Mesenchymal stem cell (in vitro differentiated cells and primary cell): ENCODE measurements around the gene PCDHAC2.
A peak's percentile ranks its signal among the peaks of the same experiment; 100 is the strongest.

Experiments
- DNase-seq: peaks from one replicate; pipeline ENCODE4 v3.0.0-alpha.2; 2013
- H2AFZ ChIP-seq: one replicate; pipeline ENCODE4 v1.6.1; 2013; ENCODE audit warnings: low read depth, mild to moderate bottlenecking, control low read depth, inconsistent platforms, low read length, moderate library complexity
- H2AK5ac ChIP-seq: 2 replicates; pipeline ENCODE4 v1.6.1; 2013; ENCODE audit warnings: low read length, moderate library complexity, mild to moderate bottlenecking, inconsistent platforms; ENCODE audit not compliant: severe bottlenecking
- H2BK120ac ChIP-seq: one replicate; pipeline ENCODE4 v1.6.1; 2013; ENCODE audit warnings: low read depth, mild to moderate bottlenecking, inconsistent platforms, low read length, moderate library complexity
- H2BK12ac ChIP-seq, 2 experiments: one replicate each; pipeline ENCODE4 v1.6.1; 2013; ENCODE audit warnings: inconsistent platforms in 2 of 2, low read length in 2 of 2, mild to moderate bottlenecking in 2 of 2, moderate library complexity in 2 of 2, control low read depth in 1 of 2
- H2BK15ac ChIP-seq: one replicate; pipeline ENCODE4 v1.6.1; 2013; ENCODE audit warnings: mild to moderate bottlenecking, low read depth, inconsistent platforms; ENCODE audit not compliant: poor library complexity, severe bottlenecking
- H2BK5ac ChIP-seq: 2 replicates; pipeline ENCODE4 v1.6.1; 2013; ENCODE audit warnings: low read depth, mild to moderate bottlenecking, low read length, control low read depth, inconsistent platforms; ENCODE audit not compliant: poor library complexity, severe bottlenecking
- H3K14ac ChIP-seq, 2 experiments: one replicate each; pipeline ENCODE4 v1.6.1; 2013; ENCODE audit warnings: inconsistent platforms in 2 of 2, low read length in 2 of 2, control low read depth in 1 of 2, mild to moderate bottlenecking in 1 of 2, moderate library complexity in 1 of 2
- H3K18ac ChIP-seq, 2 experiments: one replicate each; pipeline ENCODE4 v1.6.1; 2013; ENCODE audit warnings: inconsistent platforms in 2 of 2, low read length in 2 of 2, control low read depth in 1 of 2, low read depth in 1 of 2, mild to moderate bottlenecking in 1 of 2
- H3K23ac ChIP-seq, 2 experiments: one replicate each; pipeline ENCODE4 v1.6.1; 2013; ENCODE audit warnings: inconsistent platforms in 2 of 2, low read length in 2 of 2, mild to moderate bottlenecking in 2 of 2, moderate library complexity in 2 of 2, control low read depth in 1 of 2
- H3K27ac ChIP-seq: 2 replicates; pipeline ENCODE4 v1.5.1; 2013; ENCODE audit warnings: mild to moderate bottlenecking, moderate library complexity, low read length, control low read depth, inconsistent platforms; ENCODE audit not compliant: poor library complexity, severe bottlenecking
- H3K27me3 ChIP-seq, 2 experiments: 2 replicates each; pipeline versions ENCODE4 v1.6.1 to v1.7.0; 2013; ENCODE audit warnings: low read length in 2 of 2, mild to moderate bottlenecking in 2 of 2, moderate library complexity in 2 of 2, control low read depth in 1 of 2, inconsistent platforms in 1 of 2; ENCODE audit not compliant: control insufficient read depth in 1 of 2, insufficient read depth in 1 of 2
- H3K36me3 ChIP-seq, 2 experiments: 2 replicates each; pipeline versions ENCODE4 v1.6.1 to v1.7.0; 2013; ENCODE audit warnings: low read length in 2 of 2, control low read depth in 1 of 2, inconsistent platforms in 1 of 2, low read depth in 1 of 2, mild to moderate bottlenecking in 1 of 2; ENCODE audit not compliant: insufficient read depth in 2 of 2, control insufficient read depth in 1 of 2
- H3K4ac ChIP-seq, 2 experiments: one replicate each; pipeline ENCODE4 v1.6.1; 2013; ENCODE audit warnings: inconsistent platforms in 2 of 2, low read length in 2 of 2, mild to moderate bottlenecking in 2 of 2, moderate library complexity in 2 of 2, control low read depth in 1 of 2, low read depth in 1 of 2
- H3K4me1 ChIP-seq: 2 replicates; pipeline ENCODE4 v1.6.1; 2013; ENCODE audit warnings: low read depth, low read length, control low read depth; ENCODE audit not compliant: control insufficient read depth, insufficient read depth
- H3K4me2 ChIP-seq: 2 replicates; pipeline ENCODE4 v1.6.1; 2013; ENCODE audit warnings: low read length, mild to moderate bottlenecking, inconsistent platforms; ENCODE audit not compliant: poor library complexity, severe bottlenecking
- H3K4me3 ChIP-seq, 2 experiments: 2 replicates each; pipeline versions ENCODE4 v1.5.1 to v1.7.0; 2013; ENCODE audit warnings: low read length in 2 of 2, mild to moderate bottlenecking in 2 of 2, control low read depth in 1 of 2, low read depth in 1 of 2; ENCODE audit not compliant: insufficient read depth in 1 of 2
- H3K79me1 ChIP-seq: replicated peaks from 2 replicates; pipeline ENCODE4 v1.6.1; 2013; ENCODE audit warnings: mild to moderate bottlenecking, control low read depth, low read length, inconsistent platforms; ENCODE audit not compliant: poor library complexity, severe bottlenecking
- H3K9ac ChIP-seq: 2 replicates; pipeline ENCODE4 v1.7.0; 2013; ENCODE audit warnings: mild to moderate bottlenecking, low read length, moderate library complexity
- H3K9me3 ChIP-seq: 2 replicates; pipeline ENCODE4 v1.7.0; 2013; ENCODE audit warnings: mild to moderate bottlenecking, low read length; ENCODE audit not compliant: control insufficient read depth
- H4K8ac ChIP-seq: one replicate; pipeline ENCODE4 v1.6.1; 2013; ENCODE audit warnings: inconsistent platforms, mild to moderate bottlenecking, low read length, moderate library complexity
- H4K91ac ChIP-seq: one replicate; pipeline ENCODE4 v1.6.1; 2013; ENCODE audit warnings: mild to moderate bottlenecking, low read length, inconsistent platforms
- WGBS: methylation state at CpG from one replicate; pipeline ENCODE4 v1.1.7; 2013; ENCODE audit warnings: mixed read lengths; 5-methylcytosine and 5-hydroxymethylcytosine counted together

The PCDHAC2 gene

DNA sequence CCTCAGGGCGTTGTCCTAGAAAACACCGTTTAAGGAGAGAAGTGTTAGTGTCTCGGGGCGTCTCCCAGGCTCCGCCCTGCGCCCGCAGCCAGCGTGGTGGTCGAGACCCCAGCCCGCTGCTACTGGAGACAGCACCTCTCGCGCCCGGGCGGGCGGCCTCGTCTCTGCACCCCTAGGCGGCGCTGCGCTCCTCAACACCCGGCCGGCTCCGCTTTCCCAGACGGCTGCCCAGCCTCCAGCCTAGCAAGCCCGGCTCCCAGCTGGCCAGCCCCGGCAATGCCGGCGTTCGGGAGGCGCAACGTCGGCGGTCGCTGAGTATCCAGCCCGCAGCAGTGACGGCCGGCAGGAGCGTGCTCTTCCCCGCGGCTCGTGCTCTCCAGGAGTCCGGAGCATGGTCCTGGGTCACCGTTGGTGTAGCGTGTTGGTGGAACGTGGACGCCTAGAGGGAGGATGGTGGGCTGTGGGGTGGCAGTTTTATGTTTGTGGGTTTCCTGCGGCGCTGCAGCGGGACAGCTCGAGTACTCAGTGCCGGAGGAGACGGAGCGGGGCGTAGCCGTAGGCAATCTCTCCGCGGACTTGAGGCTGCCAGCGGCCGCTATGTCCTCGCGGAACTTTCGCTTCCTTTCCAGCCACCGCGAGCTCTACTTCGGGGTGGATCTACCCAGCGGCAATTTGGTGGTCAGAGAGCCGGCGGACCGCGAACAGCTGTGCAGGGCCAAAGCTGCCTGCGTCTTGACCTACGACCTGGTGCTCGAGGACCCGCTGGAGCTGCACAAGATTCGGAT is 39.6 kb upstream of the PCDHAC2 start:
- Histone ChIP-seq H4K8ac (no peak overlapping the region), H2BK12ac (peak overlapping the region in 1 of 2 experiments; percentile 47), H2BK5ac (no peak overlapping the region), H2AFZ (peak overlapping the region; percentile 60), H3K4me1 (peaks cover 20% of the 10 kb centered on the region), H3K23ac (peak overlapping the region in 1 of 2 experiments; percentile 96), H3K27me3 (peaks cover 14 to 38% of the 10 kb centered on the region in 2 experiments), H4K91ac (no peak overlapping the region), H3K27ac (no peak overlapping the region), H3K4ac (no peak overlapping the region), H2BK120ac (no peak overlapping the region), H2AK5ac (no peak overlapping the region), H3K9me3 (peaks cover 9% of the 10 kb centered on the region), H3K4me2 (peak overlapping the region; percentile 85), H3K18ac (peak overlapping the region in 1 of 2 experiments; percentile 61), H3K14ac (peak overlapping the region in 1 of 2 experiments; percentile 94), H3K79me1 (peaks cover 3% of the 10 kb centered on the region), H2BK15ac (no peak overlapping the region), H3K4me3 (peak overlapping the region; percentile 59 to 75), H3K36me3 (no peaks in the 10 kb centered on the region), H3K9ac (peak overlapping the region; percentile 36)
- under 1% methylated on average over 64 of the region's 74 CpGs for WGBS
- peak; percentile 90 for DNase-seq

DNA sequence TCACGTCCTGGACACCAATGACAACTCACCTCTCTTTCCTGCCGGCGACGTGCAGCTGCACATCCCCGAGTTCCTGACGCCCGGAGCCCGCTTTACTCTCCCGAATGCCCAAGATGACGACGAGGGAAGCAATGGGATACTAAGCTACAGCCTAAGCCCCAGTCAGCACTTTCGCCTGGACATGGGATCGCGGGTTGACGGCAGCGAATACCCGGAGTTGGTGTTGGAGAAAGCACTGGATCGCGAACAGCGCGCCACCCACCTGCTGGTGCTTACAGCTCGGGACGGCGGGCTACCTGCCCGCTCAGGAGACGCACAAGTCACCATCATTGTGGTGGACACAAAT is 39.1 kb upstream of the PCDHAC2 start:
- Histone ChIP-seq H4K91ac (no peak overlapping the region), H4K8ac (no peak overlapping the region), H3K9ac (peak overlapping the region; percentile 36), H2BK12ac (no peak overlapping the region), H2BK120ac (no peak overlapping the region), H3K27ac (no peak overlapping the region), H2AK5ac (no peak overlapping the region), H3K23ac (peak overlapping the region in 1 of 2 experiments; percentile 79), H3K4me2 (peak overlapping the region; percentile 85), H3K27me3 (peaks cover 14 to 38% of the 10 kb centered on the region in 2 experiments), H2AFZ (peak overlapping the region; percentile 60), H2BK15ac (no peak overlapping the region), H3K18ac (peak overlapping the region in 1 of 2 experiments; percentile 29), H3K36me3 (no peaks in the 10 kb centered on the region), H3K4me3 (peak overlapping the region; percentile 59 to 75), H3K79me1 (peaks cover 3% of the 10 kb centered on the region), H2BK5ac (no peak overlapping the region), H3K4ac (no peak overlapping the region), H3K4me1 (peaks cover 20% of the 10 kb centered on the region), H3K14ac (peak overlapping the region in 1 of 2 experiments; percentile 94), H3K9me3 (peaks cover 9% of the 10 kb centered on the region)
- no peak for DNase-seq
- WGBS, result 11% methylated on average over 26 of the region's 26 CpGs

DNA sequence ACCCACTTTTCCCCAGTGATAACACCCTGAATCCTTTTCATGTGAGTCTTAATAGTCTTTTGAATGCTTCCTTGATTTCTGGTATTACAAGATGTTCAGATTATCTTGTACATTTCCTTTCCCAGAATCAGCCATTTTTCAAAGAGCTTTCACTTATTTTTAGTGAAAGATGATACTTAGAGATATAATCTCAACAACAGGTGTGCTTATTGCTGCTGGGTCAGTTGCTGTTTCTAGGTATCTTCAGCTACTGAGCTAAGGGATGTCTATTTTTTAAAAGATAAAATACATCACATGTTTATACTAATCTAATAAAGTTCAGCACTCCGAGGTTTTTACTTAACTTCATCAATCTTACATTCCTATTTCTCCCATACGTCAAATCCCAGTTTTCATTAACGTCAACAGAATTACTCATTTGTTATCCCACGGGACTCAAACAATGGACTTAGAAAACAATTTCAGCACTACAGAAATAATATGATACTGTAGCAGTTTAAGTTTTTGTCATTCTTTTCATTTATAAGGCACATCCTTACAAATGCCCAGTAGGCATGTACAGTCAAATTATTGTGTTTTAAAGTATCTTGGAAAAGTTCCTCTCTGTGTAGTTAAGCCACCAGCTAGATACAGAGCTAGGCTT is 31.2 kb upstream of the PCDHAC2 start:
- Histone ChIP-seq H2BK12ac (no peak overlapping the region), H3K4me3 (no peak overlapping the region), H2AK5ac (no peak overlapping the region), H3K27ac (no peak overlapping the region), H3K9ac (no peak overlapping the region), H3K4me1 (no peaks in the 10 kb centered on the region), H3K27me3 (no peaks in the 10 kb centered on the region), H3K36me3 (no peaks in the 10 kb centered on the region), H3K79me1 (peaks cover 2% of the 10 kb centered on the region), H2BK120ac (no peak overlapping the region), H3K18ac (no peak overlapping the region), H4K91ac (no peak overlapping the region), H4K8ac (no peak overlapping the region), H3K4ac (no peak overlapping the region), H3K4me2 (no peak overlapping the region), H3K14ac (no peak overlapping the region), H2AFZ (no peak overlapping the region), H2BK15ac (no peak overlapping the region), H3K9me3 (no peaks in the 10 kb centered on the region), H3K23ac (no peak overlapping the region), H2BK5ac (no peak overlapping the region)
- DNase-seq, result no peak
- 78% methylated on average over 3 of the region's 4 CpGs for WGBS

DNA sequence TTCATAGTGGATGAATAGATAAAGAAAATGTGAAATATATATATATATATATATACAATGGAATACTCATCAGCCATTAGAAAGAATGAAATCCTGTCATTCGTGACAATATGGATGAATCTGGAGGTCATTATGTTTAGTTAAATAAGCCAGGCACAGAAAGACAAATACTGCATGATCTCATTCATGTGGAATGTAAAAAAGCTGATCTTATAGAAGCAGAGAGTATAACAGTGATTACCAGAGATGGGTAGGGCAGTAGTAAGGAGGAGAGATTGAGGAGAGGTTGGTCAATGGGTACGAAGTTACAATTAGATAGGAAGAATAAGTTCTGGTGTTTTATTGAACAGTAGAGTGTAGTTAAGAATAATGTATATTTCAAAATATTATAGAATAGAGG is 19.7 kb upstream of the PCDHAC2 start:
- Histone ChIP-seq H4K91ac (no peak overlapping the region), H3K9ac (no peak overlapping the region), H3K27ac (no peak overlapping the region), H3K23ac (no peak overlapping the region), H3K14ac (no peak overlapping the region), H3K4me1 (no peaks in the 10 kb centered on the region), H3K18ac (no peak overlapping the region), H3K4me3 (no peak overlapping the region), H3K4ac (no peak overlapping the region), H3K79me1 (no peaks in the 10 kb centered on the region), H2BK120ac (no peak overlapping the region), H3K9me3 (peaks cover 24% of the 10 kb centered on the region), H4K8ac (no peak overlapping the region), H2BK12ac (no peak overlapping the region), H2BK5ac (no peak overlapping the region), H2BK15ac (no peak overlapping the region), H2AFZ (no peak overlapping the region), H2AK5ac (no peak overlapping the region), H3K27me3 (no peaks in the 10 kb centered on the region), H3K36me3 (no peaks in the 10 kb centered on the region), H3K4me2 (no peak overlapping the region)
- 56% methylated on average over 2 of the region's 2 CpGs for WGBS
- DNase-seq, result no peak
